Stimulated activated CD4-positive, alpha-beta T cell treated with anti-CD3 and anti-CD28 coated beads, Interleukin-12 subunit alpha, Interleukin-12 subunit beta, amount 100 ng/mL, for 24 hours (primary cell): ENCODE results near the gene MRTFB.
"Not testable (repeated sequence)": the region's sequence is repeated elsewhere in the genome, so short reads cannot be mapped to it uniquely, and the experiment has no call there.

Experiments used
- DNase-seq, 2 experiments: peaks; one replicate each; pipeline ENCODE4 v3.0.0-alpha.2; 2020; ENCODE audit warnings: low read depth in 2 of 2

MRTFB gene

GRCh38 chr16:14104066-14104465 is 32.9 kb downstream of the MRTFB start:
- DNase-seq: no peak

GRCh38 chr16:14105760-14106375 is 34.7 kb downstream of the MRTFB start:
- DNase-seq: no peak

GRCh38 chr16:14106457-14106856 is 35.3 kb downstream of the MRTFB start:
- DNase-seq: no peak

GRCh38 chr16:14106961-14107360 is 35.8 kb downstream of the MRTFB start:
- DNase-seq: no peak

- DNase-seq: no peak
These were observed 38.1 kb downstream of the MRTFB start for GRCh38 chr16:14109077-14109775.

GRCh38 chr16:14109782-14110727 is 38.9 kb downstream of the MRTFB start:
- DNase-seq: no peak

GRCh38 chr16:14110728-14111251 is 39.7 kb downstream of the MRTFB start:
- no peak for DNase-seq

GRCh38 chr16:14111713-14112538 is 40.8 kb downstream of the MRTFB start:
- DNase-seq: no peak

GRCh38 chr16:14112539-14112856 is 41.4 kb downstream of the MRTFB start:
- DNase-seq: no peak

GRCh38 chr16:14113344-14113743 is 42.2 kb downstream of the MRTFB start:
- no peak for DNase-seq

- no peak for DNase-seq
These were observed 45.9 kb downstream of the MRTFB start for GRCh38 chr16:14117051-14117450.

- no peak for DNase-seq
These were observed 48.7 kb downstream of the MRTFB start for GRCh38 chr16:14119799-14120198.

- DNase-seq: no peak
These were observed 49.2 kb downstream of the MRTFB start for GRCh38 chr16:14120335-14120734.

- no peak for DNase-seq
These were observed 50.0 kb downstream of the MRTFB start for GRCh38 chr16:14121142-14121541.

- no peak for DNase-seq
These were observed 50.8 kb downstream of the MRTFB start for GRCh38 chr16:14121872-14122271.

- DNase-seq: not testable (repeated sequence)
These were observed 51.3 kb downstream of the MRTFB start for GRCh38 chr16:14122430-14122829.

GRCh38 chr16:14125000-14125681 is 54.0 kb downstream of the MRTFB start:
- no peak for DNase-seq

GRCh38 chr16:14125708-14126107 is 54.6 kb downstream of the MRTFB start:
- no peak for DNase-seq

- no peak for DNase-seq
These were observed 57.0 kb downstream of the MRTFB start for GRCh38 chr16:14128097-14128496.

- no peak for DNase-seq
These were observed 58.4 kb downstream of the MRTFB start for GRCh38 chr16:14129502-14129901.
